ENCODE measurements around the gene DHDDS. TPM values are rescaled to one million over a fixed set of nuclear protein-coding genes. Genes with fewer than 3 reads are reported as not detected.

The DHDDS gene
- total RNA-seq, 2 donors from 2014 or later, result 83.5 to 88.5 TPM

- Histone ChIP-seq H3K4me1 (no peaks in the 10 kb centered on the region), H3K36me3 (no peaks in the 10 kb centered on the region), H3K27me3 (no peaks in the 10 kb centered on the region), H3K9ac (ENCODE audit: low read depth in 2 of 2, low read length in 2 of 2) (no peak overlapping the region), H3K4me3 (no peak overlapping the region), H3K9me3 (no peaks in the 10 kb centered on the region), H3K27ac (no peak overlapping the region)
- TF ChIP-seq CTCF (IDR thresholded peaks at IDR 0.05), result no peak
- DNase-seq, result no peak
- intact Hi-C loops (cut with DNase I), result no loop called here
These were observed 51.9 kb downstream of the DHDDS start for GRCh38 chr1:26483980-26484379.

- no peak for DNase-seq
- Histone ChIP-seq H3K4me3 (no peak overlapping the region), H3K27me3 (no peaks in the 10 kb centered on the region), H3K9ac (ENCODE audit: low read depth in 2 of 2, low read length in 2 of 2) (no peak overlapping the region), H3K9me3 (no peaks in the 10 kb centered on the region), H3K4me1 (no peaks in the 10 kb centered on the region), H3K27ac (no peak overlapping the region), H3K36me3 (no peaks in the 10 kb centered on the region)
- no peak for TF ChIP-seq CTCF (IDR thresholded peaks at IDR 0.05)
- intact Hi-C loops (cut with DNase I), result loop anchor here (10.0 kb wide), 1 partner anchor 95 kb away; no protein-coding TSS in a partner anchor
These were observed 58.0 kb downstream of the DHDDS start for GRCh38 chr1:26490155-26490554.

GRCh38 chr1:26493267-26493666, 61.1 kb downstream of the DHDDS start:
- no peak for TF ChIP-seq CTCF (IDR thresholded peaks at IDR 0.05)
- no peak for DNase-seq

GRCh38 chr1:26493938-26494337, 61.8 kb downstream of the DHDDS start:
- Histone ChIP-seq H3K27ac (no peak overlapping the region), H3K36me3 (no peaks in the 10 kb centered on the region), H3K27me3 (no peaks in the 10 kb centered on the region), H3K9ac (ENCODE audit: low read depth in 2 of 2, low read length in 2 of 2) (no peak overlapping the region), H3K4me1 (no peaks in the 10 kb centered on the region), H3K9me3 (no peaks in the 10 kb centered on the region), H3K4me3 (no peak overlapping the region)
- DNase-seq, result no peak
- intact Hi-C loops (cut with DNase I), result loop anchor here (10.0 kb wide), 1 partner anchor 91 kb away; no protein-coding TSS in a partner anchor
- TF ChIP-seq CTCF (IDR thresholded peaks at IDR 0.05), result no peak

More at GRCh38 chr1:26493267-26493666, 61.1 kb downstream of the DHDDS start:
- H3K36me3 ChIP-seq, result no peaks in the 10 kb centered on the region
- H3K9ac ChIP-seq (ENCODE audit: low read depth in 2 of 2, low read length in 2 of 2), result no peak overlapping the region
- no peaks in the 10 kb centered on the region for H3K27me3 ChIP-seq
- intact Hi-C loops (cut with DNase I), result loop anchor here (10.0 kb wide), 1 partner anchor 92 kb away; no protein-coding TSS in a partner anchor
- no peaks in the 10 kb centered on the region for H3K4me1 ChIP-seq
- no peaks in the 10 kb centered on the region for H3K9me3 ChIP-seq
- no peak overlapping the region for H3K27ac ChIP-seq
- no peak overlapping the region for H3K4me3 ChIP-seq

GRCh38 chr1:26496861-26497260, 64.7 kb downstream of the DHDDS start:
- Histone ChIP-seq H3K27me3 (no peaks in the 10 kb centered on the region), H3K9ac (ENCODE audit: low read depth in 2 of 2, low read length in 2 of 2) (no peak overlapping the region), H3K36me3 (no peaks in the 10 kb centered on the region), H3K4me3 (no peak overlapping the region), H3K27ac (no peak overlapping the region), H3K9me3 (no peaks in the 10 kb centered on the region), H3K4me1 (no peaks in the 10 kb centered on the region)
- intact Hi-C loops (cut with DNase I), result loop anchor here (10.0 kb wide), 1 partner anchor 88 kb away; no protein-coding TSS in a partner anchor
- TF ChIP-seq CTCF (IDR thresholded peaks at IDR 0.05), result no peak
- DNase-seq, result no peak
